IMR-90 (cell line): ENCODE measurements around the gene OR52W1. TPM values are rescaled to one million over a fixed set of nuclear protein-coding genes. Genes with fewer than 3 reads are reported as not detected.

ENCODE experiments used
- ATAC-seq: fragments of 200-7000 bp; cut with Tn5 transposase; 2 replicates; pipeline ENCODE4 v1.9.1; 2020; ENCODE audit warnings: low read depth, mild to moderate bottlenecking, moderate library complexity
- BruUV-seq: library from RNA; stranded (reverse); fragments of 400-500 nt; replicated peaks from 2 replicates; lab custom pipeline; 2021; lab: Mats Ljungman, UMichigan
- CTCF ChIA-PET: fragments of 300-600 bp; formaldehyde crosslinking; extraction: SDS; loops from one replicate; lab custom pipeline; 2021; ENCODE audit warnings: antibody characterized with exemption; lab: Yijun Ruan, JAX
- POLR2A ChIA-PET: fragments of 300-600 bp; sonication (Branson Sonifier 250); formaldehyde crosslinking; loops from one replicate; lab custom pipeline; 2022; ENCODE audit warnings: antibody characterized with exemption; ENCODE audit not compliant: unreplicated experiment; lab: Charles Lee
- DNase-seq: peaks from one replicate; pipeline ENCODE4 v3.0.0; 2013
- H2AFZ ChIP-seq: replicated peaks from 2 replicates; pipeline ENCODE3; 2013; ENCODE audit warnings: low read length, mild to moderate bottlenecking; ENCODE audit not compliant: poor library complexity
- H2AK5ac ChIP-seq: 2 replicates; pipeline ENCODE4 v1.6.1; 2013; ENCODE audit warnings: low read depth, low read length, inconsistent platforms
- H2AK9ac ChIP-seq: replicated peaks from 2 replicates; pipeline ENCODE3; 2013; ENCODE audit warnings: mild to moderate bottlenecking, low read depth, low read length, moderate library complexity; ENCODE audit not compliant: poor library complexity
- H2BK120ac ChIP-seq: 2 replicates; pipeline ENCODE4 v1.6.1; 2013; ENCODE audit warnings: low read depth, low read length, inconsistent platforms
- H2BK15ac ChIP-seq: 3 replicates; pipeline ENCODE4 v1.6.1; 2013; ENCODE audit warnings: low read depth, low read length, inconsistent platforms
- H2BK20ac ChIP-seq: 2 replicates; pipeline ENCODE4 v1.6.1; 2013; ENCODE audit warnings: low read depth, mild to moderate bottlenecking, inconsistent platforms, low read length, moderate library complexity
- H2BK5ac ChIP-seq: 2 replicates; pipeline ENCODE4 v1.6.1; 2013; ENCODE audit warnings: mild to moderate bottlenecking, low read depth, low read length, inconsistent platforms; ENCODE audit not compliant: poor library complexity, severe bottlenecking
- H3K14ac ChIP-seq: replicated peaks from 2 replicates; pipeline ENCODE4 v1.6.1; 2013; ENCODE audit warnings: low read depth, low read length, inconsistent platforms
- H3K18ac ChIP-seq: 2 replicates; pipeline ENCODE4 v1.6.1; 2013; ENCODE audit warnings: low read depth, low read length, control low read depth
- H3K23ac ChIP-seq: 2 replicates; pipeline ENCODE4 v1.6.1; 2013; ENCODE audit warnings: low read depth, low read length, inconsistent platforms
- H3K27ac ChIP-seq: 2 replicates; pipeline ENCODE4 v1.5.1; 2013; ENCODE audit warnings: mild to moderate bottlenecking, control low read depth, low read length; ENCODE audit not compliant: insufficient read depth
- H3K27me3 ChIP-seq: 2 replicates; pipeline ENCODE4 v1.6.1; 2013; ENCODE audit warnings: low read length; ENCODE audit not compliant: control insufficient read depth, insufficient read depth
- H3K36me3 ChIP-seq: 2 replicates; pipeline ENCODE4 v1.6.1; 2013; ENCODE audit warnings: low read length, mixed read lengths; ENCODE audit not compliant: control insufficient read depth, insufficient read depth
- H3K4ac ChIP-seq: 2 replicates; pipeline ENCODE4 v1.6.1; 2013; ENCODE audit warnings: low read depth, low read length, inconsistent platforms
- H3K4me1 ChIP-seq: 2 replicates; pipeline ENCODE4 v1.6.1; 2013; ENCODE audit warnings: low read length, mixed read lengths; ENCODE audit not compliant: control insufficient read depth, insufficient read depth
- H3K4me2 ChIP-seq: 2 replicates; pipeline ENCODE4 v1.6.1; 2013; ENCODE audit warnings: low read depth, mild to moderate bottlenecking, control low read depth, low read length, moderate library complexity
- H3K4me3 ChIP-seq: 2 replicates; pipeline ENCODE4 v1.5.1; 2013; ENCODE audit warnings: low read depth, mild to moderate bottlenecking, control low read depth, low read length, moderate library complexity; ENCODE audit not compliant: insufficient read depth
- H3K56ac ChIP-seq: 2 replicates; pipeline ENCODE4 v1.6.1; 2013; ENCODE audit warnings: low read length, inconsistent platforms; ENCODE audit not compliant: insufficient read depth; ENCODE audit errors: extremely low read depth
- H3K79me1 ChIP-seq, 2 experiments: 2 replicates each; pipeline ENCODE4 v1.6.1; 2013; ENCODE audit warnings: low read length in 2 of 2, inconsistent platforms in 1 of 2, low read depth in 1 of 2
- H3K9ac ChIP-seq: 2 replicates; pipeline ENCODE4 v1.6.1; 2013; ENCODE audit warnings: low read depth, low read length, control low read depth
- H3K9me1 ChIP-seq: 2 replicates; pipeline ENCODE4 v1.6.1; 2013; ENCODE audit warnings: low read length, inconsistent platforms; ENCODE audit not compliant: insufficient read depth
- H3K9me3 ChIP-seq: 2 replicates; pipeline ENCODE4 v1.6.1; 2013; ENCODE audit warnings: low read length; ENCODE audit not compliant: control insufficient read depth, insufficient read depth
- H4K20me1 ChIP-seq: 2 replicates; pipeline ENCODE4 v1.6.1; 2013; ENCODE audit warnings: low read length, inconsistent platforms; ENCODE audit not compliant: insufficient read depth
- H4K5ac ChIP-seq: 2 replicates; pipeline ENCODE4 v1.6.1; 2013; ENCODE audit warnings: mild to moderate bottlenecking, low read depth, low read length, control low read depth
- H4K8ac ChIP-seq, 2 experiments: 2 replicates each; pipeline ENCODE4 v1.6.1; 2013; ENCODE audit warnings: low read depth in 2 of 2, low read length in 2 of 2, control low read depth in 1 of 2, inconsistent platforms in 1 of 2
- H4K91ac ChIP-seq: 2 replicates; pipeline ENCODE4 v1.6.1; 2013; ENCODE audit warnings: low read depth, low read length, inconsistent platforms; ENCODE audit not compliant: insufficient read depth
- BHLHE40 ChIP-seq: fragments of 150-350 bp; IDR thresholded peaks from 2 replicates; pipeline ENCODE4 v1.6.1; 2016; ENCODE audit warnings: mild to moderate bottlenecking, low read depth, low read length
- CEBPB ChIP-seq: IDR thresholded peaks from 2 replicates; pipeline ENCODE4 v1.6.1; 2012; ENCODE audit warnings: low read depth, low read length, improper control_type of control experiment
- CHD1 ChIP-seq: IDR thresholded peaks from 2 replicates; pipeline ENCODE4 v1.6.1; 2012; ENCODE audit warnings: low read depth, low read length, improper control_type of control experiment
- ELK1 ChIP-seq: fragments of 150-350 bp; IDR thresholded peaks from 2 replicates; pipeline ENCODE4 v1.6.1; 2016; ENCODE audit warnings: low read depth, mild to moderate bottlenecking, low read length, moderate library complexity, borderline replicate concordance
- FOS ChIP-seq: fragments of 150-350 bp; IDR thresholded peaks from 2 replicates; pipeline ENCODE4 v1.6.1; 2016; ENCODE audit warnings: low read depth, low read length
- MAFK ChIP-seq: IDR thresholded peaks from 2 replicates; pipeline ENCODE4 v1.6.1; 2012; ENCODE audit warnings: low read depth, low read length, improper control_type of control experiment
- MAZ ChIP-seq: IDR thresholded peaks from 2 replicates; pipeline ENCODE4 v1.6.1; 2012; ENCODE audit warnings: low read depth, mild to moderate bottlenecking, low read length, improper control_type of control experiment, moderate library complexity, borderline replicate concordance
- MXI1 ChIP-seq: IDR thresholded peaks from 2 replicates; pipeline ENCODE4 v1.6.1; 2012; ENCODE audit warnings: low read depth, mild to moderate bottlenecking, low read length, moderate library complexity, borderline replicate concordance
- POLR2A ChIP-seq: IDR thresholded peaks from 2 replicates; pipeline ENCODE4 v1.6.1; 2012; ENCODE audit warnings: mild to moderate bottlenecking, low read depth, low read length
- RAD21 ChIP-seq: IDR thresholded peaks from 2 replicates; pipeline ENCODE4 v1.6.1; 2012; ENCODE audit warnings: low read length, improper control_type of control experiment
- RCOR1 ChIP-seq: IDR thresholded peaks from 2 replicates; pipeline ENCODE4 v1.6.1; 2012; ENCODE audit warnings: mild to moderate bottlenecking, low read length, improper control_type of control experiment; ENCODE audit not compliant: insufficient replicate concordance
- RFX5 ChIP-seq: IDR thresholded peaks from 2 replicates; pipeline ENCODE4 v1.8.0; 2012; ENCODE audit warnings: low read depth, mild to moderate bottlenecking, low read length, moderate library complexity
- USF2 ChIP-seq: fragments of 150-350 bp; IDR thresholded peaks from 2 replicates; pipeline ENCODE4 v1.6.1; 2017; ENCODE audit warnings: mild to moderate bottlenecking, antibody characterized with exemption, low read length, low read depth
- WGBS, 2 experiments: methylation state at CpG; one replicate each; pipeline versions ENCODE4 v1.1.5 to v1.1.7; 2013; ENCODE audit warnings: missing lambda C conversion rate in 2 of 2; ENCODE audit not compliant: insufficient read length in 1 of 2; ENCODE audit errors: extremely low coverage in 2 of 2; 5-methylcytosine and 5-hydroxymethylcytosine counted together
- dilution Hi-C: fragments of 300-500 bp; cut with HindIII; formaldehyde crosslinking; loops from one replicate; pipeline ENCODE4 v1.14.3; 2018; ENCODE audit warnings: low sequenced_read_pairs; ENCODE audit not compliant: unreplicated experiment
- in situ Hi-C: fragments of 300-500 bp; cut with MboI; formaldehyde crosslinking; loops from 3 replicates; pipeline ENCODE4 v1.14.3; 2019; ENCODE audit warnings: low sequenced_read_pairs, inconsistent platforms, mixed read lengths
- intact Hi-C: fragments of 100-400 bp; cut with micrococcal nuclease; formaldehyde crosslinking; loops from 2 replicates; pipeline ENCODE4 v1.10.0; 2022
- polyA plus RNA-seq, 3 experiments: library from polyadenylated mRNA; depleted of rRNA; stranded (reverse); fragments of >200 nt; gene quantifications; 2 replicates each; pipeline ENCODE4 v1.2.3, GENCODE V29; 2012; ENCODE audit warnings: low replicate concordance in 1 of 3
- total RNA-seq: library from RNA; depleted of rRNA; stranded (reverse); fragments of >200 nt; gene quantifications from 2 replicates; pipeline ENCODE4 v1.2.3, GENCODE V29; 2012
- TF ChIP-seq, protein P1 (sequence below): conservative IDR thresholded peaks from 2 replicates; pipeline ENCODE4 v1.5.1; 2012; ENCODE audit warnings: mild to moderate bottlenecking, low read depth, low read length, improper control_type of control experiment

Gene OR52W1
- total and polyA plus RNA-seq, 2 of the 4 experiments (the other 2 are of a cell fraction): not detected

- Histone ChIP-seq H3K14ac (no peak overlapping the region), H3K9ac (no peak overlapping the region), H3K56ac (no peak overlapping the region), H4K91ac (no peak overlapping the region), H2BK15ac (no peak overlapping the region), H4K8ac (no peak overlapping the region), H3K4me1 (no peaks in the 10 kb centered on the region), H3K4ac (no peak overlapping the region), H3K27ac (no peak overlapping the region), H3K9me1 (no peaks in the 10 kb centered on the region), H2AK5ac (no peak overlapping the region), H4K20me1 (no peaks in the 10 kb centered on the region), H2AK9ac (no peak overlapping the region), H3K36me3 (no peaks in the 10 kb centered on the region), H2BK20ac (no peak overlapping the region), H2AFZ (no peak overlapping the region), H2BK5ac (no peak overlapping the region), H3K18ac (no peak overlapping the region), H3K4me2 (no peak overlapping the region), H3K4me3 (no peak overlapping the region), H3K27me3 (no peaks in the 10 kb centered on the region), H3K9me3 (no peaks in the 10 kb centered on the region), H2BK120ac (no peak overlapping the region), H3K79me1 (no peaks in the 10 kb centered on the region), H3K23ac (no peak overlapping the region), H4K5ac (no peak overlapping the region)
- dilution Hi-C loops: no loop called here
- ChIA-PET CTCF (no interaction called here), POLR2A (no interaction called here)
- WGBS, 2 experiments: 83% methylated on average over 2 of the region's 7 CpGs; no CpG with 5 or more reads in 1 of the 2 experiments
- DNase-seq: no peak
- TF ChIP-seq CEBPB (no peak), MAZ (no peak), FOS (no peak), RFX5 (no peak), RCOR1 (no peak), BHLHE40 (no peak), POLR2A (no peak), CHD1 (no peak), USF2 (no peak), ELK1 (no peak), MAFK (no peak), MXI1 (no peak), RAD21 (no peak)
- TF ChIP-seq, protein P1, sequence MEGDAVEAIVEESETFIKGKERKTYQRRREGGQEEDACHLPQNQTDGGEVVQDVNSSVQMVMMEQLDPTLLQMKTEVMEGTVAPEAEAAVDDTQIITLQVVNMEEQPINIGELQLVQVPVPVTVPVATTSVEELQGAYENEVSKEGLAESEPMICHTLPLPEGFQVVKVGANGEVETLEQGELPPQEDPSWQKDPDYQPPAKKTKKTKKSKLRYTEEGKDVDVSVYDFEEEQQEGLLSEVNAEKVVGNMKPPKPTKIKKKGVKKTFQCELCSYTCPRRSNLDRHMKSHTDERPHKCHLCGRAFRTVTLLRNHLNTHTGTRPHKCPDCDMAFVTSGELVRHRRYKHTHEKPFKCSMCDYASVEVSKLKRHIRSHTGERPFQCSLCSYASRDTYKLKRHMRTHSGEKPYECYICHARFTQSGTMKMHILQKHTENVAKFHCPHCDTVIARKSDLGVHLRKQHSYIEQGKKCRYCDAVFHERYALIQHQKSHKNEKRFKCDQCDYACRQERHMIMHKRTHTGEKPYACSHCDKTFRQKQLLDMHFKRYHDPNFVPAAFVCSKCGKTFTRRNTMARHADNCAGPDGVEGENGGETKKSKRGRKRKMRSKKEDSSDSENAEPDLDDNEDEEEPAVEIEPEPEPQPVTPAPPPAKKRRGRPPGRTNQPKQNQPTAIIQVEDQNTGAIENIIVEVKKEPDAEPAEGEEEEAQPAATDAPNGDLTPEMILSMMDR: no peak
- in situ Hi-C loops: no loop called here
- BruUV-seq: no TSS peak
- no peak for ATAC-seq
- intact Hi-C loops: no loop called here
Measured at GRCh38 chr11:6156628-6157359, 42.2 kb upstream of the OR52W1 start.
